Right ventricle myocardium superior (tissue), 1 donor: Measurements from ENCODE around the gene RARG. TPM values are rescaled to one million over a fixed set of nuclear protein-coding genes. Genes with fewer than 3 reads are reported as not detected.
"Not testable (repeated sequence)": the region's sequence is repeated elsewhere in the genome, so short reads cannot be mapped to it uniquely, and the experiment has no call there.

Source experiments
- ATAC-seq: fragments of 200-7000 bp; cut with Tn5 transposase; one replicate; pipeline ENCODE4 v1.9.1; 2020; ENCODE audit warnings: mild to moderate bottlenecking; ENCODE audit not compliant: poor library complexity
- DNase-seq: peaks from one replicate; pipeline ENCODE4 v3.0.0-alpha.2; 2020
- intact Hi-C: fragments of 100-400 bp; cut with DNase I; formaldehyde crosslinking; loops from one replicate; pipeline ENCODE4 v1.11.2; 2022
- total RNA-seq: library from RNA; stranded (reverse); fragmentation: NEBNext Ultra II Directional; extraction: Animal tissue kit (Norgen Biotek cat#: 25700); gene quantifications from one replicate; pipeline ENCODE4 v1.2.1, GENCODE V29; 2021
- donor health status: DM: no; HTN: yes; CAD: no; lungs with severe emphysema.

RARG gene
- total RNA-seq, 1 donor from 2014 or later, result 15.4 TPM

- intact Hi-C loops, result loop anchor here (5.0 kb wide), 1 partner anchor 35 kb away; a partner anchor contains a TSS
- DNase-seq (peak; percentile 80), ATAC-seq (no peak)
Measured at GRCh38 chr12:53217051-53217930, 14.7 kb downstream of the RARG start.

GRCh38 chr12:53215497-53215896, 16.5 kb downstream of the RARG start:
- peak; percentile 22 for DNase-seq
- intact Hi-C loops, result loop anchor here (5.0 kb wide), 1 partner anchor 37 kb away; a partner anchor contains a TSS
- ATAC-seq, result no peak

GRCh38 chr12:53214687-53215455, 17.1 kb downstream of the RARG start:
- DNase-seq, result peak; percentile 84
- peak; percentile 47 for ATAC-seq
- intact Hi-C loops, result loop anchor here (5.0 kb wide), 1 partner anchor 37 kb away; a partner anchor contains a TSS

GRCh38 chr12:53214221-53214620, 17.8 kb downstream of the RARG start:
- intact Hi-C loops, result no loop called here
- no peak for DNase-seq
- ATAC-seq, result peak; percentile 7

- intact Hi-C loops, result loop anchor here (2.0 kb wide), 1 partner anchor 75 kb away; no protein-coding TSS in a partner anchor
- ATAC-seq (peak; percentile 85), DNase-seq (peak; percentile 93)
Measured at GRCh38 chr12:53213348-53213747, 18.7 kb downstream of the RARG start.

DNA sequence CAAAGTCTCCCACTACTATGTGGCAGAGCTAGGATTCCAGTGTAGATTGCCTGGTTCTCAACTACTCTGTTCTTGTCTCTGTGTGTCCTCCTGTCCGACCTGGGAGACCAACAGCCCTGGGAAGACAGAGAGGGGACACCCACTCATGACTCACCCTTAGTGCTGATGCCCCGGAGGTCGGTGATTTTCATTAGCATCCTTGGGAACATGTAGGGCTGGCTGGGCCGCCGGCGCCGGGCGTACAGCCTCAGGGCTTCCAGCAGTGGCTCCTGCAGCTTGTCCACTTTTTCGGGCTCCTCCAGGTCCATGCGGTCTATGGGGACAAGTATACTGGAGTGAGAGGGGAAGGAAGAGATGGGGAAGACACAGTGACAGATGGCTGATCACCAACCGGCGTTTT, 19.1 kb downstream of the RARG start:
- intact Hi-C loops, result loop anchor here (2.0 kb wide), 1 partner anchor 76 kb away; no protein-coding TSS in a partner anchor
- peak; percentile 32 for DNase-seq
- ATAC-seq, result no peak

DNA sequence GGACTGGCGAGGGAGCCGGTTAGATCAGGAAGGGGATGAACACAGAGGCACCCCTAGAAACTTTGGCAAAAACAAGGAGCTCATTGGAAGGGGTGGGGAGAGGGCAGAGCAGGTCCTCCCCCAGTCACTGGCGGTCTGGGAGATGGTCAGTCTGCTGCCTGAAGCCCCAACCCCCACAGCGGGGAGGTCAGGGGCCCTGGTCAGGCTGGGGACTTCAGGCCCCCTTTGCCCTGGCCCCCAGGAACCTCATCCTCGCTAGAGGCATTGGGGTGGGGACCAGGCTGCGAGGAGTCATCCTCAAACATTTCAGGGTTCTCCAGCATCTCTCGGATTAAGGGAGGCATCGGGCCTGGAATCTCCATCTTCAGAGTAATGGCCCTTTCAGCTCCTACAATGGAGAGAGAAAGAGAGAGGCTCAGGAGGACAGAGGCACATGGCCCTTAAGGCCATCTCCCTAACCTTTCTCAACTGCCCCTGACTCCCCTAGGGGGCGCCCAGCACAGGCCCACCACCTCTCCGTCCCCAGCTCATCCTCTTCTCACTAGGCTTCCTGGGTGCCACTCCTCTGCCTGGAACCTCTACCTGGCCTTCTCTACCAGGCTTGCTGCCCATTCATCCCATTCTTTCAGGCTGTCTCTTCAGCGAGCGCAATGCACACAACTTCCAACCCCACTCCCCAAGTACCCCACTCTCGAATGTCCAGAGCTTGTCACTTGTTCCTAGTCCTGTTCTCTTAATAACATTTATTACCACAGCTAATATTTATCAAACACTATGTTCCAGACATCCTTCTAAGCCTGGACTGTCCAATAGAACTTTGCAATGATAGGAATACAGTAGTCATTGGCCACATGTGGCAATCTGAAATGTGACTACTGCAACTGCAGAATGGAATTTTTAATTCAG, 20.3 kb downstream of the RARG start:
- no peak for ATAC-seq
- intact Hi-C loops, result loop anchor here (2.0 kb wide), 1 partner anchor 77 kb away; no protein-coding TSS in a partner anchor

DNA sequence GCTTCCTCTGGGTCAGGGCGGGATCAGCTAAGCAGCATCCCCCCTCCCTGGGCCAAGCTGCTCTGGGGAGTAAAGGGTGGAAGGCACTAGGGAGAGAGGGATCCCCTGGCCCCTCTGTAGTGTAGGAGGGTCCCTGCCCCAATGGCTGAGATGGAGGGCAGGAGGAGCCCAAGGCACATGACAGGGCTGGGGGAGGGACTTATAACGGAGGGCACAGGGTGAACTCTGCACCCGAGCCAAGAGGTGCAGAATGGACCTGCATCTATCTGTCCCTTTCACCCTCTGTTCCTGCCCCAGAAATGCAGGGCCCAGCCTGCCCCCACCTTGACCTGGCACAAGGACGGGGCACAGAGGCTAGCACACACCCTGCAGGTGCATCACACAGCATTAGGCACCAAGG, 21.2 kb downstream of the RARG start:
- ATAC-seq (no peak), DNase-seq (peak; percentile 25)
- intact Hi-C loops, result no loop called here

More for the DNA sequence above, 20.3 kb downstream of the RARG start:
- DNase-seq, result peak; percentile 17

DNA sequence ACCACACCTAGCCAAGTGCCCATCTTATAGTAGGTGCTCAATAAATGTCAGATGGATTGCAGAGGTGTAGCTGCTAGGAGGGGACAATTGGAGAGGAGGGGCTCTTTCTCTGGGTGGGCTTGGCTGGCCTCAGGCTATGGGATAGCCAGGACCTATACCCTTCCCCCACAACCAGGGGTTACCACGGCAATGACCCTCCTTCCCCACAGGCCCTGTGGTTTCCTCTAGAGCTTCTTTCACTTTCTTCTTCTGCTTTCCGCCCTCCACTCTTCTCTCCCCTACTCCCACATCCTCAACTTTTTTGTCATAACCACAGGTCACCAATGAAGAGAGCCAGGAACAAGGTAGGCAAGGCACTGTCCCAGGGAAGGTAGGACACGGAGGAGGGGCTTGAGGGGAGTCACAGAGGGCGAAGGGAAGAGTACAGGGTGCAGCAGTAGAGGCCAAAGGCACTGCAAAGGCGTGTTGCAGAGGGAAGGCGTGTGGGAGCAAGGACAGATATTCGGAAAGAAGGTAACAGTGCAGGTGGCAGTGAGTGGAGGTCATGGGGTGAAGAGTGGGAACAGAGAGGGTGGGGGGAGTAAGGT, 23.0 kb downstream of the RARG start:
- ATAC-seq (peak; percentile 21), DNase-seq (peak; percentile 19)
- intact Hi-C loops, result no loop called here

GRCh38 chr12:53208435-53208834, 23.6 kb downstream of the RARG start:
- ATAC-seq (peak; percentile 48), DNase-seq (peak; percentile 33)
- intact Hi-C loops, result no loop called here

DNA sequence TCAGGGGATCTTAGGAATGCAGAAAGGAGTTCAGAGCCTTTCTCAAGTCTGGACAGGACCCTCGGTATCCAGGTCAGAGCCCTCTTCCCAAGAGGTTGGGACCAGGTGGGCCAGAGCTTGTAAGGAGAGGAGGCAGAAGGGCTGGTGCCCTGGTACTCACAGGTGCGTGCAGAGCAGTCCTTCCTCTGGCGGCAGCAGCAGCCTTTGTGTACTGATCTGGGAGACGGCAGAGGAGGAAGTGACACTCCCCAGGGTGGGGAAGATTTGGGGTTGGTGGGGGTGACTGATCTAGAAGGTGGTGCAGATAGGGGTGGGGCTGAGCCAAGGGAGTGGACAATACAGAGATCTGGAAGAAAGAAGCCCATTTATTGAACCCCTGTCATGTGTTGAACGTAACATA, 25.0 kb downstream of the RARG start, which contains the start of gene ITGB7:
TSS of gene ITGB7 (minus strand) at position 210 of the 400 bp plus-strand sequence. CDS start 6,808 bp downstream, outside the sequence.
- ATAC-seq (no peak), DNase-seq (peak; percentile 41)
- intact Hi-C loops, result no loop called here

DNA sequence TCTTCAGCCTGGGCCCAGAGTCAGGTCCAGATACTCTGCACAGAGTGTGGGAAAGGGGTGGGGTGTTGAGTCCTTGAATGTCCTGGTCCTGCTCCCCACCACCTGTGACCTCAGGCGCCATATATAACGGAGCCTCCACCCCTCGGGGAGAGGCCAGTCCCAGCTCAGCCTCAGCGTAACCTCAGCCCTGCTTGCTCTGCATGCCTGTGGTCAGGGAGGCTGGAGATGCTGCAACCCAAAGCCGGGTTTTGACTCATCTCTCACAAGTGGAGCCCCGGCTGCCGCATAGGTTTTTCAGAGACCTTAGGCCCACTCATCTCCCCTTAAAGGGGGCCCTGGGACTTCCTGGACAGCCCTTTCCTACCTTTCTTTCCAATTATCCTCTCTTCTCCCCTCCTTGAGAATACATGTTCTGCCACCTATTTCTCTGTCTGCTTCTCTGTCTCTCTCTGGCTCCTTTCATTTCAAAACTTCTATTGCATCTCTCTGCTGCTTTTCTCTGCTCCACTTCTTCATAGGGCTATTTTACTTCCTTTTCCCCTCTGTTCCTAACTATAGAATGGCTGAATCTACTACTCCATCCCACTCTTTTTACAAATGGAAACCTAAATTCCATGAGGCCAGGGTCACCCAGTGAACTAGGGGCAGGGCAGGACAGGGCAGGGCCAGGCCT, 26.1 kb downstream of the RARG start:
- ATAC-seq (no peak), DNase-seq (peak; percentile 45)
- intact Hi-C loops, result no loop called here

- intact Hi-C loops, result no loop called here
- DNase-seq, result no peak
Measured at GRCh38 chr12:53204351-53204750, 27.7 kb downstream of the RARG start.

GRCh38 chr12:53202316-53202715, 29.7 kb downstream of the RARG start:
- DNase-seq, ATAC-seq, intact Hi-C loops: not testable (repeated sequence)

More at GRCh38 chr12:53204351-53204750, 27.7 kb downstream of the RARG start:
- no peak for ATAC-seq

DNA sequence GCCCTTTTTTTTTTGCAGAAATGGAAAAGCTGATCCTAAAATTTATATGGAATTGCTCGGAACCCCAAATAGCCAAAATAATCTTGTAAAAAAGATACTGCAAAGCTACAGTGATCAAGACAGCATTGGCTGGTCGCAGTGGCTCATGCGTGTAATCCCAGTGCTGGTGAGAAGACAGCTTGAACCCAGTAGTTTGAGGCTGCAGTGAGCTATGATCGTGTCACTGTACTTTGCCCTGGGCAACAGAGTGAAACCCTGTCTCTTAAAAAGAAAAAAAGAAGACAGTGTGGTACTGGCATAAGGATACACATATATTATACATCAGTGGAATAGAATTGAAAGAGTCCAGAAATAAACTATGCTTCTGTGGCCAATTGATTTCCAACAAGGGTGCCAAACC, 30.4 kb downstream of the RARG start:
- intact Hi-C loops, result no loop called here
- DNase-seq (no peak), ATAC-seq (no peak)

DNA sequence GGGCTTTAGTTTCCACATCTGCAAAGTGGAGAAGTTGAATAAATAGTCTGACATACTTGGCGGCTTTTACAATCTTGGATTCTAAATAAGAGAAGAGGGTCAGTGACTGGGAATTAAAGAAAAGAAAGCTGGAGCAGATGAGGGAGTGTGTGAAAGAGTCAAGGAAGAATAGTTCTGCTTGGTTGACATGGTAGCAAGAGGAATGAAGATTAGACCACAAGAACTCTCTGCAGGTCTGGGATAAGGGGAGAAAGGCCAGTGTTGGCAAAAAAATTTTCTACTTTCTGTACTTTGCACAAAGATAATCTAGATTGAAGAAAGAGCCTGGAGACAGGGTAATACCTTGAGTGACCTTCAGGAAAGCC, 30.9 kb downstream of the RARG start:
- ATAC-seq (no peak), DNase-seq (no peak)
- intact Hi-C loops, result no loop called here

DNA sequence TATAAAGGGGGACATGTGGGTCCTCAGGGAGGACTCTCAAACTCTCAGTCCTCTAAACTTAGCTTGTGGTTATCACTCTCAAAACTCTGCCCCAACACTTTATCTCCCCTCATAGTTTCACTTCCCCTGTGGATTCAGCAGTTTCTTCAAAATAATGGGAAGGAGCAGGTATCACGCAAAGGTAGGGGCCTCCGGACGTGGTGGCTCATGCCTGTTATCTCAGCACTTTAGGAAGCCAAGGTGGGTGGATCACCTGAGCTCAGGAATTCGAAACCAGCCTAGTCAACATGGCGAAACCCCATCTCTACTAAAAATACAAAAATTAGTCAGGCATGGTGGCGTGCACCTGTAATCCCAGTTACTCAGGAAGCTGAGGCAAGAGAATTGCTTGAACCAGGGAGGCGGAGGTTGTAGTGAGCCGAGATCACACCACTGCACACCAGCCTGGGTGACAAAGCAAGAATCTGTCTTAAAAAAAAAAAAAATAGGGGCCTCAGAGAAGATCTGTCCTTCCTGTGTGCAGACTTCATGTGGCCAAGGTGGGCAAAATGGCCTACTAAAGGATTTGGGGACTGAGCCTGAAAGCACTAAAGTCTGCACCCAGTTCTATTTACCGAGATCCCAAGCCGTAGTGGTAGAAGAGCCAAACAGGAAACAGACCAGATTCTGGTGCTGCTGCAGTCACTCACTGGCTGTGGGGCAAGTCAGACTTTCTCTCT, 31.4 kb downstream of the RARG start:
- ATAC-seq (no peak), DNase-seq (no peak)
- intact Hi-C loops, result no loop called here
